A673 (cell line): ENCODE data around the gene CCSER1. TPM values are rescaled to one million over a fixed set of nuclear protein-coding genes. Genes with fewer than 3 reads are reported as not detected.
"Not testable (repeated sequence)": the region's sequence is repeated elsewhere in the genome, so short reads cannot be mapped to it uniquely, and the experiment has no call there.

Experiments
- BruUV-seq: library from RNA; stranded (reverse); fragments of 400-500 nt; replicated peaks from 2 replicates; lab custom pipeline; 2021; lab: Mats Ljungman, UMichigan
- CTCF ChIA-PET: fragments of 300-600 bp; sonication (Branson Sonifier 250); formaldehyde crosslinking; loops from one replicate; lab custom pipeline; 2022; ENCODE audit warnings: antibody characterized with exemption; lab: Charles Lee
- POLR2A ChIA-PET: fragments of 300-600 bp; sonication (Branson Sonifier 250); formaldehyde crosslinking; loops from one replicate; lab custom pipeline; 2022; ENCODE audit warnings: antibody characterized with exemption; ENCODE audit not compliant: low non-redundant PET; lab: Charles Lee
- DNase-seq: peaks from one replicate; pipeline ENCODE4 v3.0.0-alpha.2; 2015; ENCODE audit warnings: low spot score
- H3K27ac ChIP-seq: fragments of 200-600 bp; sonication (generic); 2 replicates; pipeline ENCODE4 v1.5.1; 2016; ENCODE audit warnings: mixed run types, low read depth, mild to moderate bottlenecking, mixed read lengths, antibody characterized with exemption, low read length; ENCODE audit not compliant: poor library complexity, severe bottlenecking
- H3K27me3 ChIP-seq: fragments of 200-600 bp; sonication (generic); replicated peaks from 2 replicates; pipeline ENCODE4 v1.6.1; 2017; ENCODE audit warnings: mixed run types, low read depth, mild to moderate bottlenecking, mixed read lengths, antibody characterized with exemption, low read length; ENCODE audit not compliant: insufficient read depth, poor library complexity
- H3K36me3 ChIP-seq: fragments of 200-600 bp; sonication (generic); 2 replicates; pipeline ENCODE4 v1.6.1; 2016; ENCODE audit warnings: mixed run types, mild to moderate bottlenecking, mixed read lengths, antibody characterized with exemption, low read length; ENCODE audit not compliant: insufficient read depth, poor library complexity, severe bottlenecking
- H3K4me1 ChIP-seq: fragments of 200-600 bp; sonication (generic); 2 replicates; pipeline ENCODE4 v1.6.1; 2017; ENCODE audit warnings: mixed run types, mild to moderate bottlenecking, mixed read lengths, antibody characterized with exemption, low read length; ENCODE audit not compliant: insufficient read depth, poor library complexity, severe bottlenecking
- H3K4me3 ChIP-seq: fragments of 200-600 bp; sonication (generic); 2 replicates; pipeline ENCODE4 v1.5.1; 2016; ENCODE audit warnings: low read depth, mixed run types, mild to moderate bottlenecking, mixed read lengths, low read length; ENCODE audit not compliant: poor library complexity, severe bottlenecking
- H3K9me3 ChIP-seq: fragments of 200-600 bp; sonication (generic); 2 replicates; pipeline ENCODE4 v1.6.1; 2016; ENCODE audit warnings: mixed run types, low read depth, mild to moderate bottlenecking, mixed read lengths, antibody characterized with exemption, low read length; ENCODE audit not compliant: poor library complexity, severe bottlenecking
- EZH2 ChIP-seq: fragments of 200-600 bp; sonication (generic); IDR thresholded peaks from 2 replicates; pipeline ENCODE4 v1.6.1; 2017; ENCODE audit warnings: borderline replicate concordance, low read depth, mild to moderate bottlenecking, mixed read lengths, antibody characterized with exemption, low read length; ENCODE audit not compliant: poor library complexity, severe bottlenecking
- intact Hi-C: fragments of 100-400 bp; cut with micrococcal nuclease; formaldehyde crosslinking; loops from one replicate; pipeline ENCODE4 v1.10.0; 2022; ENCODE audit not compliant: unreplicated experiment
- total RNA-seq: library from RNA; stranded (reverse); gene quantifications from 2 replicates; pipeline ENCODE4 v1.2.3, GENCODE V29; 2021
- TF ChIP-seq, protein P1 (sequence below): fragments of 300-800, 200-600 bp; sonication (generic); conservative IDR thresholded peaks from 2 replicates; pipeline ENCODE4 v1.5.1; 2017; ENCODE audit warnings: low read depth, mild to moderate bottlenecking, antibody characterized with exemption, low read length, moderate library complexity, mixed read lengths

CCSER1 gene
- total RNA-seq, 1 experiment from 2014 or later, result not detected

DNA sequence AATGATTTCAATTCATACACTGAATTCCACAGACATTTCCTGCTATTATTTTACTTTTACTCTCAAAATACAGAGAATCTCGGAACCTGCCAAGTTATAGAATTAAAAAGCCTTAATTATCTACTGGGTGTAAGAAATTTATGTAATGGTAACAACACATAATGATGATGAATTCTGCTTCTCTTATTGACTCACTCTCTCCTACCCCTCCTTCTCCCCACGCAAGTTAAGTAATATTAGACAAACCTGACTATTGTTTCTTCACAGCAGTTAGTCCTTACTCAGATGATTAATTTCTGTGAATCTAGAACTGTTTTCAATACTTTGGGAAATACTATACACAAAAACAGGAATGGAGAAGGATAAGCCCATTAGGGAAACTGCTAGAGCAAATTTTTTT lies 762.0 kb downstream of the CCSER1 start:
- no peaks in the 10 kb centered on the region for H3K27me3 ChIP-seq
- ChIA-PET CTCF (no interaction called here), POLR2A (no interaction called here)
- intact Hi-C loops, result no loop called here
- no peaks in the 10 kb centered on the region for H3K36me3 ChIP-seq
- no peak for DNase-seq
- H3K4me3 ChIP-seq, result no peak overlapping the region
- H3K27ac ChIP-seq, result no peak overlapping the region
- TF ChIP-seq EZH2, result no peak
- TF ChIP-seq, protein P1, sequence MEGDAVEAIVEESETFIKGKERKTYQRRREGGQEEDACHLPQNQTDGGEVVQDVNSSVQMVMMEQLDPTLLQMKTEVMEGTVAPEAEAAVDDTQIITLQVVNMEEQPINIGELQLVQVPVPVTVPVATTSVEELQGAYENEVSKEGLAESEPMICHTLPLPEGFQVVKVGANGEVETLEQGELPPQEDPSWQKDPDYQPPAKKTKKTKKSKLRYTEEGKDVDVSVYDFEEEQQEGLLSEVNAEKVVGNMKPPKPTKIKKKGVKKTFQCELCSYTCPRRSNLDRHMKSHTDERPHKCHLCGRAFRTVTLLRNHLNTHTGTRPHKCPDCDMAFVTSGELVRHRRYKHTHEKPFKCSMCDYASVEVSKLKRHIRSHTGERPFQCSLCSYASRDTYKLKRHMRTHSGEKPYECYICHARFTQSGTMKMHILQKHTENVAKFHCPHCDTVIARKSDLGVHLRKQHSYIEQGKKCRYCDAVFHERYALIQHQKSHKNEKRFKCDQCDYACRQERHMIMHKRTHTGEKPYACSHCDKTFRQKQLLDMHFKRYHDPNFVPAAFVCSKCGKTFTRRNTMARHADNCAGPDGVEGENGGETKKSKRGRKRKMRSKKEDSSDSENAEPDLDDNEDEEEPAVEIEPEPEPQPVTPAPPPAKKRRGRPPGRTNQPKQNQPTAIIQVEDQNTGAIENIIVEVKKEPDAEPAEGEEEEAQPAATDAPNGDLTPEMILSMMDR, result no peak
- no peaks in the 10 kb centered on the region for H3K4me1 ChIP-seq
- H3K9me3 ChIP-seq, result no peaks in the 10 kb centered on the region
- BruUV-seq, result no TSS peak

DNA sequence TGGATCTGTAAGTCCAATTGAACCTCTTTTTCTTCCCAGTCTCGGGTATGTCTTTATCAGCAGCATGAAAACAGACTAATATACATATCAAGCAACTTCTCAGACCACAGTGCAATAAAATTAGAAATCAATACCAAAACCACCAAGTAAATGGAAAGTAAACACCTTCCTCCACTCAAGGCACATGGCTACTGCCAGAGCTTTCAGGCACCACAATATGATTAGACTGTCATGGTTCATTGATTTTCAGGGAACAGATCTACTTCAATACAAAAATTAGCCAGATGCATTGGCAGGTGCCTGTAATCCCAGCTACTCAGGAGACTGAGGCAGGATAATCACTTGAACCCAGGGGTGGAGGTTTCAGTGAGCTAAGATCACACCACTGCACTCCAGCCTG lies 776.2 kb downstream of the CCSER1 start:
- H3K4me1 ChIP-seq, H3K27ac ChIP-seq, H3K4me3 ChIP-seq, intact Hi-C loops, DNase-seq, H3K9me3 ChIP-seq, POLR2A ChIA-PET, H3K36me3 ChIP-seq, H3K27me3 ChIP-seq, CTCF ChIA-PET, BruUV-seq: not testable (repeated sequence)

DNA sequence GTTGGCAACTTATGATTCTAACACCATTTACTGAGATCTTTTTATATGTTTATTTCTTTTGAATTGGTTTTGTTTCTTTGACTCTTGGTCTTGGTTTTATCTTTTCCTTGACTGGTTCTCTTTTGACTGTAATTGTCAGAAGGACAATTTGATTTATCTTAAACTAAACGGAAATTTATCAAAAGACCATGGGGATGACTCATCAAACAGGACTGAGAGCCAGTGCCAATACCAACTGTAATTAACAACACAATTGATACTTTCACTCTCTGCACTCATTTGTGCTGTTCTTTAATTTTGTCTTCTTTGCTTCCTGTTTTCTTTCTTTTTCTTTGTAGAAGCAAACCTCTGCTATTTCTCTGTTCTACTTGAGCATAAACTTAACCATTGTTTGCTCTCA lies 776.8 kb downstream of the CCSER1 start:
- Histone ChIP-seq H3K4me3 (no peak overlapping the region), H3K27me3 (no peaks in the 10 kb centered on the region), H3K27ac (no peak overlapping the region), H3K36me3 (no peaks in the 10 kb centered on the region), H3K9me3 (no peaks in the 10 kb centered on the region), H3K4me1 (no peaks in the 10 kb centered on the region)
- TF ChIP-seq EZH2, result no peak
- TF ChIP-seq, protein P1, result no peak
- intact Hi-C loops, result no loop called here
- CTCF ChIA-PET, result no interaction called here
- no TSS peak for BruUV-seq
- peak; percentile 0 for DNase-seq
- POLR2A ChIA-PET, result no interaction called here

DNA sequence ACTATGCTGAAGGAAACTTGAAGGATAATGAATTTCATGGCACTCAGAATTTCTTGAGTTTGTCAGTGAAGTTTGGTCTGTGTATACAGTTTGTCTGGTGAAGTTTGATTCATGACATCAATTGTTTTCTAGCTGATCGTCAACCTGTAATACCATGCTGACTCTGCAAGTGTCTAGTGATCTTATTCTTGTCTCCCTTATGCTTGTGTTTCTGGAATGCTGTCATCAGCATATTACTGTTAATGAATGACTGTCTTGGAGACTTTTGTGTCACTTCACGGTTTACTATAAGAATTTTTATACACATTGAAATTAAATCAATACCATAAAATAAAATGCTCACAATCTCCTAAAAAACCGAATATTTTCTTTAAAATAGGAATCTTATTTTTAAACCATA lies 779.0 kb downstream of the CCSER1 start:
- ChIA-PET CTCF (no interaction called here), POLR2A (no interaction called here)
- intact Hi-C loops, result no loop called here
- Histone ChIP-seq H3K27me3 (no peaks in the 10 kb centered on the region), H3K9me3 (no peaks in the 10 kb centered on the region), H3K27ac (no peak overlapping the region), H3K4me1 (no peaks in the 10 kb centered on the region), H3K36me3 (no peaks in the 10 kb centered on the region), H3K4me3 (no peak overlapping the region)
- no peak for DNase-seq
- TF ChIP-seq, protein P1, result no peak
- TF ChIP-seq EZH2, result no peak
- BruUV-seq, result no TSS peak

DNA sequence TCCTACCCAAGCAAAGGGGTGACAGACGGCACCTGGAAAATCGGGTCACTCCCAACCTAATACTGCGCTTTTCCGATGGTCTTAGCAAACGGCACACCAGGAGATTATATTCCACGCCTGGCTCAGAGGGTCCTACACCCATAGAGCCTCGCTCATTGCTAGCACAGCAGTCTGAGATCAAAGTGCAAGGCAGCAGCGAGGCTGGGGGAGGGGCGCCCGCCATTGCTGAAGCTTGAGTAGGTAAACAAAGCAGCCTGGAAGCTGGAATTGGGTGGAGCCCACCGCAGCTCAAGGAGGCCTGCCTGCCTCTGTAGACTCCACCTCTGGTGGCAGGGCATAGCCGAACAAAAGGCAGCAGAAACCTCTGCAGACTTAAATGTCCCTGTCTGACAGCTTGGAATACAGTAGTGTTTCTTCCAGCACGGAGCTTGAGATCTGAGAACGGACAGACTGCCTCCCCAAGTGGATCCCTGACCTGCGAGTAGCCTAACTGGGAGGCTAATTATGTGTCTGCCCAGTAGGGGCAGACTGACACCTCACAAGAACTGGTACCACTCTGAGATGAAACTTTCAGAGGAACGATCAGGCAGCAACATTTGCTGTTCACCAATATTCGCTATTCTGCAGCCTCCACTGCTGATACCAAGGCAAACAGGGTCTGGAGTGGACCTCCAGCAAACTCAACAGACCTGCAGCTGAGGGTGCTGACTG lies 784.7 kb downstream of the CCSER1 start:
- intact Hi-C loops, H3K27ac ChIP-seq, CTCF ChIA-PET, H3K27me3 ChIP-seq, H3K4me3 ChIP-seq, H3K9me3 ChIP-seq, H3K4me1 ChIP-seq, H3K36me3 ChIP-seq, DNase-seq, POLR2A ChIA-PET, BruUV-seq: not testable (repeated sequence)
